Left ventricle myocardium inferior (tissue), 1 donor: ENCODE results near the gene GALR2. TPM values are rescaled to one million over a fixed set of nuclear protein-coding genes. Genes with fewer than 3 reads are reported as not detected.
"Not testable (repeated sequence)": the region's sequence is repeated elsewhere in the genome, so short reads cannot be mapped to it uniquely, and the experiment has no call there.

ENCODE experiments used
- DNase-seq: peaks from one replicate; pipeline ENCODE4 v3.0.0-alpha.2; 2020
- H3K27ac ChIP-seq: fragments of 200-600 bp; replicated peaks from 2 replicates; pipeline ENCODE4 v1.8.0; 2021
- H3K27me3 ChIP-seq: fragments of 200-600 bp; 2 replicates; pipeline ENCODE4 v1.8.0; 2021; ENCODE audit warnings: low read depth
- H3K36me3 ChIP-seq: fragments of 200-600 bp; 2 replicates; pipeline ENCODE4 v1.8.0; 2021
- H3K4me1 ChIP-seq: fragments of 200-600 bp; 2 replicates; pipeline ENCODE4 v1.8.0; 2021
- H3K4me3 ChIP-seq: fragments of 200-600 bp; 2 replicates; pipeline ENCODE4 v1.8.0; 2021; ENCODE audit warnings: mild to moderate bottlenecking, moderate library complexity
- H3K9me3 ChIP-seq: fragments of 200-600 bp; replicated peaks from 2 replicates; pipeline ENCODE4 v1.8.0; 2021
- CTCF ChIP-seq: fragments of 200-600 bp; IDR thresholded peaks from 2 replicates; pipeline ENCODE4 v1.8.0; 2021; ENCODE audit warnings: antibody characterized with exemption, mild to moderate bottlenecking, borderline replicate concordance
- intact Hi-C: fragments of 100-400 bp; cut with micrococcal nuclease; formaldehyde crosslinking; loops from one replicate; pipeline ENCODE4 v1.11.0; 2022
- total RNA-seq: library from RNA; stranded (reverse); fragmentation: NEBNext Ultra II Directional; extraction: Animal tissue kit (Norgen Biotek cat#: 25700); gene quantifications from one replicate; pipeline ENCODE4 v1.2.1, GENCODE V29; 2021
- donor health status: DM: no; HTN: yes; CAD: no; lungs with severe emphysema.

Gene GALR2
- total RNA-seq, 1 donor from 2014 or later = not detected

DNA sequence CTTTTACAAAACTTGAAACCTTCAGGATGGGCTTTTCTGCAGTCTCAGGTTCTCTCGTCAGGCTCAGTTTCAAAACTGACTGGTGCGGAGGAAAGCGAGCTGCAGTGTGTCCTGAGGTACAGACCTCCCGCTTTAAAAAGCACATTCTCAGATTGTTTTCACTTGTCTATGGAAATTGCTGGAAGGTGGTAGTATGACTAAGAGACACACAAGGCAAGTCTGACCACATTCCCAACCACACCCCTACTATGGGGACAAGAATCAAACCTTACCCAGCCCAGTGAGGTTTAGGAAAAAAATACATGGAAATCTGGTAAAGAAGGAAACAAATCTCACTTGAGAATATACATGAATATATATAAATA lies 20.5 kb upstream of the GALR2 start:
- Histone ChIP-seq H3K36me3 (peaks cover 98% of the 10 kb centered on the region), H3K4me3 (no peak overlapping the region), H3K27ac (no peak overlapping the region), H3K27me3 (no peaks in the 10 kb centered on the region), H3K4me1 (peaks cover 7% of the 10 kb centered on the region), H3K9me3 (no peaks in the 10 kb centered on the region)
- intact Hi-C loops = no loop called here
- TF ChIP-seq CTCF = no peak
- no peak for DNase-seq

GRCh38 chr17:76056882-76057281 lies 17.7 kb upstream of the GALR2 start:
- no peak for DNase-seq
- no peak for TF ChIP-seq CTCF
- no peaks in the 10 kb centered on the region for H3K4me1 ChIP-seq
- H3K9me3 ChIP-seq = no peaks in the 10 kb centered on the region
- intact Hi-C loops = no loop called here
- no peak overlapping the region for H3K4me3 ChIP-seq
- H3K27ac ChIP-seq = no peak overlapping the region
- peaks cover 98% of the 10 kb centered on the region for H3K36me3 ChIP-seq
- H3K27me3 ChIP-seq = no peaks in the 10 kb centered on the region

- H3K9me3 ChIP-seq, H3K27me3 ChIP-seq, intact Hi-C loops, H3K4me3 ChIP-seq, H3K4me1 ChIP-seq, H3K27ac ChIP-seq, DNase-seq: not testable (repeated sequence)
- H3K36me3 ChIP-seq = peaks cover 96% of the 10 kb centered on the region
These were observed 16.3 kb upstream of the GALR2 start for GRCh38 chr17:76058264-76058663.

DNA sequence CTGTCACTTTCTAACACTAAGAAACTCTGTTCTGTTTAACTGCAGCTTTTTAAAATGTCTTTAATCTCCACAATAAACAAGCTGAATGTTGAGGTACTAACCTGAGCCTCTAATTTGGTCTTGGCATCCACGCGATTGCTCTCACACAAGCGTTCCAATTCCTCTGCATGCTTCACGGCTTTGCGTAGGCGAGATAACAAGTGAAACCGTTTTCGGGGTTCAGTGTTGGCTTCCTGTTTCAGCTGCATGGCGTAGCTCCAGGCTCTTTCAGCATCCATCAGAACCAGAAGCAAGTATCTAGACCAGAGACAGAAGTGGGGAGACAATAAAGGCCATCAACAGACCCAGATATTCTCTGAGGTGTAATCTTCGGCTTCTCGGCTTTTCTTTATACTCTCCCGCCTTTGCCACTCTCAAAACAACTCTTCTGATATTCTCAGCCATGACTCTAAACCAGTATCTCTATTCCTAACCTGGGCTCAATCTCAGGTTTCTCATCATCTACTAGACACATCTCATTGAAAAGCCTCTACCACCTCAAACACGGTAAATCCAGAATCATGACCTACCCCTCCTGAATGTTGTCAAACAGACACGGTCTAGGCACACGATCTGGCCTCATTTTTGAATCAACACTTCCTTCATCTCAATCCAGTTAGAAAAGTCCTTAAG lies 10.6 kb upstream of the GALR2 start:
- DNase-seq = no peak
- Histone ChIP-seq H3K4me1 (peaks cover 6% of the 10 kb centered on the region), H3K4me3 (no peak overlapping the region), H3K27me3 (no peaks in the 10 kb centered on the region), H3K9me3 (no peaks in the 10 kb centered on the region), H3K36me3 (peaks cover 97% of the 10 kb centered on the region), H3K27ac (no peak overlapping the region)
- intact Hi-C loops = no loop called here
- TF ChIP-seq CTCF = no peak

GRCh38 chr17:76065775-76066174 lies 8.8 kb upstream of the GALR2 start:
- TF ChIP-seq CTCF = no peak
- peaks cover 22% of the 10 kb centered on the region for H3K4me1 ChIP-seq
- DNase-seq = no peak
- peaks cover 88% of the 10 kb centered on the region for H3K36me3 ChIP-seq
- H3K27ac ChIP-seq = no peak overlapping the region
- no peaks in the 10 kb centered on the region for H3K9me3 ChIP-seq
- no peaks in the 10 kb centered on the region for H3K27me3 ChIP-seq
- no peak overlapping the region for H3K4me3 ChIP-seq
- intact Hi-C loops = no loop called here

- Histone ChIP-seq H3K4me1 (peaks cover 70% of the 10 kb centered on the region), H3K27me3 (peaks cover 33% of the 10 kb centered on the region), H3K36me3 (peaks cover 33% of the 10 kb centered on the region), H3K9me3 (no peaks in the 10 kb centered on the region), H3K27ac (peak overlapping the region; percentile 83), H3K4me3 (peak overlapping the region; percentile 92)
- no peak for TF ChIP-seq CTCF
- DNase-seq = no peak
- intact Hi-C loops = no loop called here
These were observed 2.9 kb upstream of the GALR2 start for GRCh38 chr17:76071531-76072147.
